ENCODE data around the gene HMG20B.

The HMG20B gene

GRCh38 chr19:3595521-3596061, 22.8 kb downstream of the HMG20B start:
- no peak for TF ChIP-seq CTCF (IDR thresholded peaks at IDR 0.05; ENCODE audit: insufficient read depth, low read depth, low read length, missing control alignments)
- H3K4me3 ChIP-seq (ENCODE audit: low read depth, low read length) = no peak overlapping the region
- DNase-seq (ENCODE audit: low read depth) = no peak

- no peak overlapping the region for H3K4me3 ChIP-seq (ENCODE audit: low read depth, low read length)
- no peak for TF ChIP-seq CTCF (IDR thresholded peaks at IDR 0.05; ENCODE audit: insufficient read depth, low read depth, low read length, missing control alignments)
- DNase-seq (ENCODE audit: low read depth) = no peak
Observed at GRCh38 chr19:3599776-3600187, 27.0 kb downstream of the HMG20B start.

- no peak for DNase-seq (ENCODE audit: low read depth)
- no peak for TF ChIP-seq CTCF (IDR thresholded peaks at IDR 0.05; ENCODE audit: insufficient read depth, low read depth, low read length, missing control alignments)
- no peak overlapping the region for H3K4me3 ChIP-seq (ENCODE audit: low read depth, low read length)
Observed at GRCh38 chr19:3601021-3601420, 28.3 kb downstream of the HMG20B start.

- H3K4me3 ChIP-seq (ENCODE audit: low read depth, low read length) = no peak overlapping the region
- TF ChIP-seq CTCF (IDR thresholded peaks at IDR 0.05; ENCODE audit: insufficient read depth, low read depth, low read length, missing control alignments) = no peak
- DNase-seq (ENCODE audit: low read depth) = no peak
Observed at GRCh38 chr19:3603121-3603811, 30.5 kb downstream of the HMG20B start.

- TF ChIP-seq CTCF (IDR thresholded peaks at IDR 0.05; ENCODE audit: insufficient read depth, low read depth, low read length, missing control alignments) = no peak
- no peak overlapping the region for H3K4me3 ChIP-seq (ENCODE audit: low read depth, low read length)
Observed at GRCh38 chr19:3604227-3604986, 31.7 kb downstream of the HMG20B start.

GRCh38 chr19:3604987-3605343, 32.2 kb downstream of the HMG20B start:
- peak; percentile 33 for DNase-seq (ENCODE audit: low read depth)
- no peak overlapping the region for H3K4me3 ChIP-seq (ENCODE audit: low read depth, low read length)
- no peak for TF ChIP-seq CTCF (IDR thresholded peaks at IDR 0.05; ENCODE audit: insufficient read depth, low read depth, low read length, missing control alignments)

More at GRCh38 chr19:3604227-3604986, 31.7 kb downstream of the HMG20B start:
- no peak for DNase-seq (ENCODE audit: low read depth)
